Jurkat, Clone E6-1 (cell line): ENCODE measurements around the gene RPL3.

Source experiments
- DNase-seq: peaks from one replicate; pipeline ENCODE4 v3.0.0-alpha.2; 2011; ENCODE audit warnings: low read depth, low spot score
- H3K4me3 ChIP-seq: 2 replicates; pipeline ENCODE4 v1.5.1; 2011; ENCODE audit warnings: mild to moderate bottlenecking, low read length, control low read depth, moderate library complexity

Gene RPL3

GRCh38 chr22:39303892-39304671, 15.3 kb downstream of the RPL3 start:
- no peak for DNase-seq
- no peak overlapping the region for H3K4me3 ChIP-seq

- DNase-seq, result no peak
- no peak overlapping the region for H3K4me3 ChIP-seq
Observed at GRCh38 chr22:39303358-39303757, 16.1 kb downstream of the RPL3 start.

GRCh38 chr22:39302431-39302960, 16.9 kb downstream of the RPL3 start:
- no peak for DNase-seq

GRCh38 chr22:39301926-39302325, 17.5 kb downstream of the RPL3 start:
- no peak for DNase-seq
- H3K4me3 ChIP-seq, result no peak overlapping the region

More at GRCh38 chr22:39302431-39302960, 16.9 kb downstream of the RPL3 start:
- H3K4me3 ChIP-seq, result no peak overlapping the region

- H3K4me3 ChIP-seq, result no peak overlapping the region
- no peak for DNase-seq
Observed at GRCh38 chr22:39301108-39301507, 18.3 kb downstream of the RPL3 start.

- DNase-seq, result no peak
Observed at GRCh38 chr22:39300186-39300830, 19.1 kb downstream of the RPL3 start.

DNA sequence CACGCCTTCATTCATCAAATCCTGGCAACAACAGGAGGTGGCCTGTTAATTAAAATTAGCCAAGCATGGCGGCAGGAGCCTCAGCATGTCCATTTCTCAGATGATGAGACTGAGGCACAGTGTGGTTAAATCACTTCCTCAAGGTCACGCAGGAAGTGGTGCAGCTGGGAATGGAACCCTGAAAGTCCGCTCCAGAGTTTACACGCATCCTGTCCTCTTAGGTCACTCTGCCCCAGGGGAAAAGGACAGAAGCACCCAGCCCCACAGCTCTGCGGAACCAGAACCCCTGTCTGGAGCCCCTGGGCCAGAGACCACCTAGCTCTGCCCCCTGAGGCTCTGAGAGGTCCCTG, 19.6 kb downstream of the RPL3 start:
- H3K4me3 ChIP-seq, result no peak overlapping the region
- no peak for DNase-seq

More at GRCh38 chr22:39300186-39300830, 19.1 kb downstream of the RPL3 start:
- H3K4me3 ChIP-seq, result no peak overlapping the region

DNA sequence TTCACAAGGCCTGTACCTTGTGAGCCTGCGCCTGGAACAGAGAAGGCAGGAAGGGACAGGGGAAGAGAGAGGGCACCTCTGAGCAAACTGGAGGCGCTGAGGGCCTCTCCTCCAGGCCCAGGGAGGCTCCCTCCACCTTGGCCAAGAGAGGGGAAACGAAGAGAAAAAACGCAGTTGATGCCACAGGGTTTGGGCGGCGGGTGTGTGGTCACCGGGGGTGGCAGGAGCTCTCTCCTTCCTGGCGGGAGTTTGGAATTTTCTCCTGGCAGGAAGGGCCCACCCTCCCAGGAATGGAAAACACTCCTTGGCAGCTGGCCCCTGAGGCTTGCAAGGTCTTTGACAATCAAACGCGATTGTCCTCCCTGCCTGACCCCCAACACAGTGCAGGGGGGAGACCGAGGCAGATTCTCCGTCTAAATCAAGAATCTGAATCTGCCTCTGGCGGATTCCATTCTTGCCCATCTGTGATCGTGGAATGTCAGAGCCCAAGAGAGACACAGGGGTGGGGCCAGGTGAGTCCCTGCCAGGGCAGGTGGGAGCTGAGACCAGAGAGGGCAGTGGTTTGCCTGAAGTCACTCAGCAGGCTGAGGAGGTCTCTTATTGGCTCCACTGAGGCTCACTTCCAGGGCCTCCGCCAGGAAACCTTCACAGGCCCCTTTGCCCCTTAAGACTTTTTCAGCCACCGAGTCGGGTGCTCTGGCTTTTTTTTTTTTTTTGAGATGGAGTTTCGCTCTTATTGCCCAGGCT, 21.0 kb downstream of the RPL3 start:
- no peak overlapping the region for H3K4me3 ChIP-seq
- no peak for DNase-seq

DNA sequence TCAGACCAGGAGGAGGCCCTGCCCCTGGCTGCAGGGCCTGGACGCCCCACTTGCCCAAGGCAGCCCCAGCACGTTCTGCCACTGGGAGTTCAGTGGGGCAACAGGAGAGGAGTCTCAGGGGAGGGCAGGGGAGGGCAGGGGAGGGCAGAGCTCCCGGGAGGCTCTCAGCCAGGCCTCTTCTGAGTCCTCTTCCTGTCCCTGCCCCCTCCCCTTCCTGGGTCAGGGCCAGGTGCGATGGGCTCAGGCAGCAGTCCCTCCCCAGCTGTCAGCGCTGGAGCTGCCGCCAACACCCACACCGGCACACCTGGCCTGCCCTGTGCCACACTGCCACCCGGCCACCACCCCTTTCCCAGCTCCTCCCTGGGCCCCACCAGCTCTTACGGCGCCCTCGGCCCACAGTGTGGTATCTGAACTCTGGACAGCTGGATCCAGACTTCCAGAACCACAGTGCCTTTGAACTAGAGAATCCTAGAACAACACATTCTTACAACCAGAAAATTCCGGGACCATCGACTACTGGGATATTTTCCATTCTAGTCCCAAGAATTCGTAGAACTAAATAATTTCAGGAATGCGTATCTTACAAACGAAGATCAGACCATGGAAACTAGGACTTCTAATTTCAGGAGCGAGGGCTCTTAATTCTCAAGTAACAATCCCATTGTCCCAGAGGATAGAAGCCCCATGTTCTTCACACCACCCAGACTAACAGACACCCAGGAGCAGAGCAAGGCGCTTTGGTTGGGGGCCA, 21.8 kb downstream of the RPL3 start:
- DNase-seq, result peak; percentile 29
- H3K4me3 ChIP-seq, result no peak overlapping the region

DNA sequence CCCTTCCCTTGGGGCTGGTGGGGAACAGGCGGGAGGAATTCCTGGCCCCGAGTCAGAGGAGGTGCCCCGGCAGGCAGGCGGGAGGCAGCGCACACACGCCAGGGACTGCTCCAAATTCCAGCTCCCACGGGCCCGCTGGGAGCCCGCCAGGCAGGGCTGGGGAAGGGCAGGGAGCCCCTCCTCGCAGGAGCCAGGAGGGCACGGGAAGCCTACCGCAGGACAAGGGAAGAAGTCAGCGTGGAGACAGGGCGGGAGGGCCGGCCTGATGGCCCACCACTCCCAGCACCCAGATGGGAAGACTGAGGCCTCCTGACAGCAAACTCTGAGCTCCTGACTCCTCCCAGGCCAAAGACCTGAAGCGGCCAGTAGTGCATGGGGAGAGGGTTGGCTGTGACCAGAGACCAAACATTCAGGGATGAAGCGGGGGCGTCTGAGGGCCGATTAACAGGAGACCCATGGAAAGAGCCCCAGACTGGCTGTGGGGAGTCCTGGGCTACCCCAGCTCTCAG, 22.4 kb downstream of the RPL3 start:
- DNase-seq, result no peak
- no peak overlapping the region for H3K4me3 ChIP-seq

DNA sequence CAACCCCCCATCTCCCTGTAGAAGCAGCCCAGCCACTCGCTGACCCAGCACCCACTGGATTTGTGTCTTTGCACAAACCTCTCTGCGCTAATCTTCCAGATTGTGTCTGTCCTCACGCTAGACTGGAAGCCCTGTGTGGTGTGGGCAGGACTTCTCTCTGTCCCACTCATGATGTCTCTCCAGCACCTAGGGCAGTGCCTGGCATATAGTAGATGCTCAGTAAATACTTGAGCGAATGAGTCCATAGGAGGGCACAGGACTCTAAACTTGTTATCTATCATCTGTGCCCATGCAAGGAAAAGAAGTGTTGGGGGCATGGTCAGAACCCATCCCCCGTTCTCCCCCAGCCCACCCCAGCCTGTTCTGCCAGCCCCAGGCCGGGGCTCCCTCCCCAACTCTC, 22.9 kb downstream of the RPL3 start:
- no peak overlapping the region for H3K4me3 ChIP-seq
- no peak for DNase-seq

GRCh38 chr22:39294571-39295468, 24.6 kb downstream of the RPL3 start:
- H3K4me3 ChIP-seq, result no peak overlapping the region
- DNase-seq, result no peak

- no peak for DNase-seq
Observed at GRCh38 chr22:39293766-39294368, 25.6 kb downstream of the RPL3 start.

GRCh38 chr22:39292561-39293074, 26.8 kb downstream of the RPL3 start:
- no peak for DNase-seq
- no peak overlapping the region for H3K4me3 ChIP-seq

More at GRCh38 chr22:39293766-39294368, 25.6 kb downstream of the RPL3 start:
- H3K4me3 ChIP-seq, result no peak overlapping the region

DNA sequence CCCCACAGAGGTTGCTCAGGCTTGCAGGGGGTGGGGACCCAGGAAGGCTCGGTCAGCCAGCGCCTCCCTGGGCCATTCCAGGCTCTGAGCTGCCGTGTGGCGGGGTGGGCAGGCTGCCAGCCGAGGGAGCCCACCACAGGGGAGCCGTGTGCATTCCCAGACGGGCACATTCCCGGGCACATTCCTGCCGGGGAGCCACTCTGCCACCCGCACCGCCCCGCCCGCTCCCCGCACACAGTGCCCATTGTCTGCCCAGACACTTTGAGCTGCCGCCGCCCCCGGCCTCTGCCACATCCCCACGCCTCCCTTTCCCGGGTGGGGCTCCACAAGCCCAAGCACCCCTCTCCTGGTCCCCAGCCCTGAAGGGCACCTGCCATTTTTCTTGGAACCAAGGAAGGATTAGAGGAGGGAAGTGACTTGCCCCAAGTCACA, 27.4 kb downstream of the RPL3 start:
- DNase-seq, result no peak
- H3K4me3 ChIP-seq, result no peak overlapping the region

DNA sequence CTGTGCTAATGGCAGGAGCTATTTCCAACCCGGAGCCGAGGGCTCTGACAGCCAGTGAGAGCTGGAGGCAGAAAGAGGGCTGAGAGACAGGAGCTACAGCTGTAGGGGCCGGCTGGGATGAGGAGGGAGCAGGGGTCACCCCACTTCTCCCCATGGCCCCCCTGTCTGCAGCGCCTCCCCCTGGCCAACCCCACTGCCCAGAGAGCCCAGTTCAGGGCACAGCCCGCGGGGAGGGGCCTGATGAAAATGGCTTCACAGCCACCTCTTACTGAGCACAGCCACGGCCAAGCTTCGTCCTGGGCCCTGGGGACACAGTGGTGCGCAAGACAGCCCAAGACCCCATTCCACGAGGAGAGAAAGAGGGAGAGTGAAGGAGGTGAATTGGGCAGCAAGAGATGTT, 27.9 kb downstream of the RPL3 start:
- H3K4me3 ChIP-seq, result no peak overlapping the region
- DNase-seq, result no peak

DNA sequence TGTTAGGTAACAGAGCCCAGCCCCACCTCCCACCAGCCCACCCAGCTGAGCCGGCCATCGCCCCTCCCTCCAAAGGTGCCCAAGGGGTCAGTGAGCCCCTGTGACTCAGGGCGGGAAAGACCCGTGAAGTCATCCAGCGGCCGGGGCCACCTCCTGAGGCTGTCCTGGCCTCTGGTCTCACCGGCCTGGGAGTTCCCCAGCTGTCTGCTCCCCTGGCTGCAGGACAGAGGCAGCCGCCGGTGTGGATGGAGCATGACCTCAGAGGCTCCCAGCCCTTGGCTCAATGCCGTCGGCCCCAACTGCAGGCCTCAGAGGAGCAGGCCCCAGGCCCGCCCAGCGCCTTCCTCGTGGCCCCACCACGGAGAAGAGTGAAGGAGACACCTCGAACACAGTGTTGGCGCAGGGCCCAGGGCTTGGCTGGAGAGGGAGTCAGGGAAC, 28.7 kb downstream of the RPL3 start:
- no peak for DNase-seq
- H3K4me3 ChIP-seq, result no peak overlapping the region
